HG02943 (cell line): ENCODE measurements around the gene RMND1.
"Not testable (repeated sequence)": the region's sequence is repeated elsewhere in the genome, so short reads cannot be mapped to it uniquely, and the experiment has no call there.

Source experiments
- ATAC-seq: cut with Tn5 transposase; IDR thresholded peaks from one replicate; pipeline ENCODE4 v1.9.1; 2021; ENCODE audit warnings: mild to moderate bottlenecking, low read depth, moderate library complexity; ENCODE audit not compliant: unreplicated experiment

RMND1 gene

GRCh38 chr6:151388236-151388635 lies 63.7 kb downstream of the RMND1 start:
- no peak for ATAC-seq

GRCh38 chr6:151387175-151387970 lies 64.6 kb downstream of the RMND1 start:
- no peak for ATAC-seq

- ATAC-seq = no peak
Measured at GRCh38 chr6:151385177-151385576, 66.7 kb downstream of the RMND1 start.

- ATAC-seq = no peak
Measured at GRCh38 chr6:151384151-151384550, 67.8 kb downstream of the RMND1 start.

- not testable (repeated sequence) for ATAC-seq
Measured at GRCh38 chr6:151382631-151383030, 69.3 kb downstream of the RMND1 start.

- ATAC-seq = no peak
Measured at GRCh38 chr6:151381722-151382121, 70.2 kb downstream of the RMND1 start.

GRCh38 chr6:151380848-151381205 lies 71.1 kb downstream of the RMND1 start:
- ATAC-seq = no peak

- ATAC-seq = no peak
Measured at GRCh38 chr6:151379933-151380847, 71.7 kb downstream of the RMND1 start.

- ATAC-seq = no peak
Measured at GRCh38 chr6:151377095-151377494, 74.8 kb downstream of the RMND1 start.

- ATAC-seq = no peak
Measured at GRCh38 chr6:151376440-151376839, 75.5 kb downstream of the RMND1 start.

GRCh38 chr6:151375833-151376232 lies 76.1 kb downstream of the RMND1 start:
- ATAC-seq = no peak

- ATAC-seq = no peak
Measured at GRCh38 chr6:151374036-151374683, 77.8 kb downstream of the RMND1 start.

- no peak for ATAC-seq
Measured at GRCh38 chr6:151372164-151372563, 79.8 kb downstream of the RMND1 start.

- ATAC-seq = no peak
Measured at GRCh38 chr6:151370509-151371078, 81.3 kb downstream of the RMND1 start.

- no peak for ATAC-seq
Measured at GRCh38 chr6:151365233-151365632, 86.7 kb downstream of the RMND1 start.

- ATAC-seq = no peak
Measured at GRCh38 chr6:151359486-151359885, 92.4 kb downstream of the RMND1 start.

- ATAC-seq = no peak
Measured at GRCh38 chr6:151358475-151358874, 93.5 kb downstream of the RMND1 start.

GRCh38 chr6:151357758-151358436 lies 94.0 kb downstream of the RMND1 start:
- no peak for ATAC-seq

- ATAC-seq = not testable (repeated sequence)
Measured at GRCh38 chr6:151356983-151357382, 94.9 kb downstream of the RMND1 start.
